NCI-H1417 treated with DMSO at 0.1 percent for 48 hours (cell line): ENCODE measurements around the gene PRRC2B.
"Not testable (repeated sequence)": the region's sequence is repeated elsewhere in the genome, so short reads cannot be mapped to it uniquely, and the experiment has no call there.

Experiments used
- DNase-seq: peaks from one replicate; lab custom pipeline; 2025; lab: John Stamatoyannopoulos, UW

PRRC2B gene

DNA sequence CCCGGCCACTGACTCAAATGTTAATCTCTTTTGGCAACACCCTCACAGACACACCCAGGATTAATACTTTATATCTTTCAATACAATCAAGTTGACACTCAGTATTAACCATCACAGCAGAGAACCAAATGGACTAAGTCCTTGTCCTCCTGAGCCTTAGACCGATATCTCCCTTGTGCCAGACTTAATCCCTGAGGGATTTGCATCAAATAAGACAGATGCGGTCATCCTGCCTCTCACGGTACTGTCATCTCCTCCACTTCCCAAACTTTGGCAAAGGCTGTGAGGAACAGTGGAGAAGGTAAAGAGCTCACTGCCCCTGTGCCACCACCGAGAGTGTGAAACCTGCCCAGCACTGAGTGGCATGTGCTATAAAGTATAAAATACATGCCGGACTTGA is 6.5 kb upstream of the PRRC2B start:
- no peak for DNase-seq

- DNase-seq = no peak
These were observed 2.9 kb upstream of the PRRC2B start for GRCh38 chr9:131391020-131391419.

DNA sequence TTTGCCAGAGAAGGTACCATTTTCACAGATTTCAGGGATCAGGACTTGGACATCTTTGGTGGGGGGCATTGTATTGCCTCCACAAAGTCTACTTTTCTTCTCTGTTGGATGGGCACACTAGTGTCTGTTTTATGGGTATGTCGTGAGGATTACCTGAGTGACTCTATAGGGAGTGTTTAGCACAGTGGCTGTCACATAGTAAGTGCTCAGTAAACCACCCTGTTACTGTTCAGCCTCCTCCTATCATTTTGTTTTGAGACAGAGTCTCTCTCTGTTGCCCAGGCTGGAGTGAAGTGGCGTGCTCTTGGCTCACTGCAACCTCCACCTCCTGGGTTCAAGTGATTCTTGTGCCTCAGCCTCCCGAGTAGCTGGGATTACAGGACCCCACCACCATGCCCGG is 2.4 kb upstream of the PRRC2B start:
- no peak for DNase-seq

DNA sequence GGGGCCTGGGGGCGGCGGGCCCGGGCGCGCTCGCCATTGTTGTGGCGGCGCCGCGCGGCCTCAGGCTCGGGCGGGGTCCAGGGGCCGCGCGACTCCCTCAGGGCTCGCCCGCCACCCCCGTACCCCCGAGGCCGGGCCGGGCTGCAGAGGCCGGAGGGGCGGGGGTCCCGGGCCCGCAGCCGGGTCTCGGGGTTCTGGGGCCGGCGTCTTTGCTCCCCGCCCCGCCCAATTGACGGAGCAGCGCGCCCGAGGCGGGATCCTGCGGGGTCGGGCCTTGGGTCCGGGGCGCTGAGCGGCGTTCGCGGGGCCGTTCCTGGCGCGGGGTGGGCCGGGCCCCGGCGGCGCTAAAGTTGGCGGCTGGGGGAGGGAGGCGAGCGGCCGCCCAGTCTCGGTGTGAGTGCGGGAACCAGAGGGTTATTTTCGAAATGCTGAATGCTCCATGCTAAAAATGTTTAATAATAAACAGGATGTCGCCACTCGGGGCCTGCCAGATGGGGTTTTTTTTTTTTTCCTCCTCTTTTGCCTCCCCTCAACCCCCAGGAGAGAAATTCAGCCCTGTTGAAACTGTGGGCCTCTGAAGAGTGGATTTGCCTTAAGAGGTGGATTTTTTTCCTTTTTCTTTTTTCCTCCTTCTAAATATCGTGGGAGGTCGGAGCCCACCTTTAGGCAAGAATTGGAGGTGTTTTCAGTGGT is 724 bp downstream of the PRRC2B start:
- DNase-seq = no peak

DNA sequence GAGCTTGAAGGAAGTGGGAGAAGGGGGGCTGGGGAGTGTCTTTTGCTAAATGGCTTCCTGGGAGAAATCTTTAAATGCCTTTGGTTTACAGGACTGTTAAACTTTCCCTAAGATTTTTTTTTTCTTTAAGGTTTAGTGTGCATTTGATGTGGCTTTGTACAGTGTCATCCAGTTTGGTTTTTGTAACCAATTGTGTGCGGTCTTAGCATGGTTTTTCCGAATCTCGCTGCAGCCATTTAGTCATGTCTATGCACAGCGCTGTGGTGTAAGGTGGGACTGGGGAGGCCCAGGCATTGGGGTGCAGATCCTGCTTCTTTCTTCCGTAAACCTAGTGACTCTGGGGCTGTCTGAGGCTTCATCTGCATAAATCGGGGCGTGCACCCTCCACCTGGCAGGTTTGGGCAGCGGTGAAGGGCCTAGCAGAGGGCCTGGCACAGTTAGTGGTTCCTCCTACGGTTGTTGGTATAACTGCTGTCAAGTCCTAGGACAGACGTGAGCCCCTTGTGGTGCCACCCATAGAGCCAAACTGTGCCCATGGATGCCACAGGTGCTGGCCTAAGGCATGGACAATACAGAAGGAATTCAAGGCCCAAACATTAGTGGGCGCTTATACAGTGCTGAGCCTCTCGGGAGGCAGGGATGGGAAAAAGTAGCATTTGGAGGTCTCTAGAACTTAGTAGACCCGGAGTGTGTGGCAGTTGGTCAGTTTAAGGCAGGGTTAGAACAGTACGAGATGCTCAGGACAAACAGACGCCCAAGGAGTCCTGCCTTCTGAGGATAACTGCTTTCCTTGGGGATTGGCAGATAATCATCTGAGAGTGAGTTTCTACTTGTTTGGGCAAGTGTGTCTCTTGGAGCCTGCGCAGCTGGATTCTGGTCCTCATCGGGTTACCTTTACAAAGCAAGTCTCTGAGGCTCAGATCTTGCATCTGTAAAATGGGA is 1.5 kb downstream of the PRRC2B start:
- DNase-seq = no peak

DNA sequence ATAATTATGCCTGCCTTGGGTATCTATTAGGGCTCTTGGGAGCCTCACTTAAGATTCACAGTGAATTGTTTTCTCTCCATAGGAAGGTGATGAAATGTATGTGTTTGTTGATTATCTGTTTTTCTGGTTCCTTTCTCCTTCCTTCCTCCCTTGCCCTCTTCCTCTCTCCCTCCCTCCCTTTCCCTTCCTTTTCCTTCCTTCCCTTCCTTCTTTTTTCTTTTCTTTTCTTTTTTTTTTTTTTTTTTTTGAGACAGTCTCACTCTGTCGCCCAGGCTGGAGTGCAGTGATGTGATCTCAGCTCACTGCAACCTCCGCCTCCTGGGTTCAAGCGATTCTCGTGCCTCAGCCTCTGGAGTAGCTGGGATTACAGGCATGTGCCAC is 2.2 kb downstream of the PRRC2B start:
- not testable (repeated sequence) for DNase-seq

GRCh38 chr9:131396626-131397025 is 2.7 kb downstream of the PRRC2B start:
- DNase-seq = no peak

DNA sequence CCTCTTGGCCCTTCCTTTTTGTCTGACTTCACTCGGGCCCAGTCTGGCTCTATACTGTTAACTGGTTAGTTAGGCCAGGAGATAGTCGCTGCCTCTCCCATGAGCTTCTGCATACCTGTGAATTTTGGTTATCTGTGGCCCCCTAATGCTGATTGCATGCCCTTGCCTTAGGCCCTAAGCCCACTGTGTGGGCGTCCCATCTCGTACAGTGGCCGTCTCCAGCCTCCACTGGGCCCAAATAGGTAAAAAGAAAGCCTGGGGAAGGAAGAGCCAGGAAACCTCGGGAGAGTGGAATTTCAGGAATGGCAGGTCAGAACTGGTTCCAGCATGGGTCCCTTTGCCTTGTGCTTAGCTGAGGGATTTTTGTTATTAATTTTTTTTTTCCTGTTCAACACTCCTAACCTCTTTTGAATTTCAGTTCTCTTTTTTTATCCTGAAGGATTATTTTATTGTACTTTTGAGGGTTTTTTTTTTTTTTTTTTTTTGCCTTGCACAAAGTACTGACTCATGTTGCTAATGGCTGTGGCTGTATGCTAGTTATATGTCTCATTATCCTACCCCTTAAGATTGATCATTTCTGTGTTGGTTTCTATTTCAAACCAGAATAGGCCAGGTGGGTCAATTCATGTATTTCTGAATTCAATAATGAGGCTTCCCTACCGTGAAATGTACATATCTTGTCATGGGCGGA is 3.4 kb downstream of the PRRC2B start:
- no peak for DNase-seq

DNA sequence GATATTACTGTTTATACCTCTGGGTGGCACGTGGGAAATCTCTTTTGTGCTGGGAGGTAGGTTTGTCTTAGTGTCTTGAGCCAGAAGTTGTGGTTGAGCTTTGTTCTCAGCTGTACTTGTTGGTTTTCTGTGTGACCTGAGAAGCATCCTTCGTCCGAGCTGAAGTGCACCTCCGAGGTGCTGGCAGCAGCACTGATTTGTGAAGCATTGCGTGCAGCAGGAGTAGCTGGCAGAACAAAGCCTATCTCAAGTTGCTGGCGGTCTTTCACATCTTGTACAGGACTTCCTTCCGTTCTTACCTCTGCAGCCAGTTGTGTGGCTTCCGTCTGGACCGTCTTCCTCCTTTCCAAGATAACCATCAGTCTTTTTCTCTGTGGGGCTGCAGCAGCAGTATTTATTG is 4.3 kb downstream of the PRRC2B start:
- no peak for DNase-seq

GRCh38 chr9:131399972-131400371 is 6.1 kb downstream of the PRRC2B start:
- DNase-seq = no peak

GRCh38 chr9:131400627-131401026 is 6.7 kb downstream of the PRRC2B start:
- DNase-seq = no peak

GRCh38 chr9:131402073-131402472 is 8.2 kb downstream of the PRRC2B start:
- DNase-seq = no peak

DNA sequence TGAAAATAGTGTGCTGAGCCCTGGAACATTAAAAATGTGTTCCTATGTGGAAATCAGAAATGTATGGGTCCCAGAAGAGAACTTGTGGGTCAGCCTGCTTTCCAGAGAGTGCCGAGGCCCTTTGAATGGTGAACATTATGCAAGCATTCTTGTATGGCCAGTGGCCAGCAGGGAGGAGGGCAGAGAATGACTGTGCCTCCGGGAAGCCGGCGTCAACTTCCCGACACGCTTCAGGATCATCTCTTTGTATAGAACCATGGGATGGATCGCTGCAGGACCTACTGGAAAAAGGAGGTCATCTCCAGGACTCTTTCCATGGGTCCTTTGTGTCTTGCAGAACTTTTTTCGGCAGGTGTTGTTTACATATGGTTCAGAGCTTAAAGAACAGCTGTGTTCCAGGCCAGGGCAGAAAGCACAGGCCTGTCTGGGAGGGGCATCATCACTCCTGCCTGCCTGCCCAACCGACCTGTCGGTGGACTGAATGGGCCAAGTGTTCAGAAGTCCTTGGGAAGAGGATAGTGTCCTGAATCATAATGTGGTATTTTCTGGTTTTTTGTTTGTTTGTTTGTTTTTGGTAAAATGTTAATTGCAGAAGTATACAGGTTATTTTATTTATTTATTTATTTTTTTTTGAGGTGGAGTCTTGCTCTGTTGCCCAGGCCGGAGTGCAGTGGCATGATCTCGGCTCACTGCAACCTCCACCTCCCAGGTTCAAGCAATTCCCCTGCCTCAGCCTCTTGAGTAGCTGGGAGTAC is 9.0 kb downstream of the PRRC2B start:
- no peak for DNase-seq

GRCh38 chr9:131403493-131403773 is 9.5 kb downstream of the PRRC2B start:
- no peak for DNase-seq

DNA sequence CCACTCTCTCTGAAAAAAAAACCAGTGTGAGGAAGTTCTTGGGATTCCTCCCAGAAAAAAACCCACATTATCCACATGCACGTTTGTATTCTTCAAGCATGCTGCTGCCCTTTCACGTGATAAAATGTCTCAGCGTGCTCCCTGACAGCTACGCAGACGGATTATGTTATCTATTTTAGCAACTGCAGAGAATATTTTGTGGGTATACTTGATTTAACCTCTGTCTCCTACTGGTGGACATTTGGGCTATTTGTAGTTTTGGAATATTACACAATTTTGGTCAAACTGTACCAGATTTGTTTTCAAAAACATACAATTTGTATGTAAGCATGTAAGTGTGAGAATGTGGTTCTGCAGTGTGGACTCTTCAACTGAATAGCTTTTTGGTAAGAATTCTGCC is 10.7 kb downstream of the PRRC2B start:
- no peak for DNase-seq

DNA sequence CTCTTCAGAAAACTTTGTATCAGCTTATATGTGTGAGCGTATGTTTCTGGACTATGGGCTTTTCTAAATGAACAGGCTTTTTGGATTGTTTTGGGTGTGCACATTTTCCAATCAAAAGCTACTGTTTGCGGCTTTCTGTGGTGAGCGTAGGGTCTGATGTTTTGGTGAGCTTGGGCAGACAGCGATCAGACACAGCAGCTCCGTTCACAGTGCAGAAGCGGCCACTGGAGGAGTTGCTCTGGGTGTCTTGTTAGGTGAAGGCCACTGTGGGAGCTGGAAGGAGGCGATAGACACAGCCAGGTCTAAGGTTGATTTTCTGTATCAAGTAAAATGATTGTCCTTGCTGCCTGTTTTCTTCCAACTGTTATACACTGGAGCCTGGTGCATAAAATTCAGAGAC is 11.1 kb downstream of the PRRC2B start:
- DNase-seq = no peak

- no peak for DNase-seq
These were observed 11.5 kb downstream of the PRRC2B start for GRCh38 chr9:131405428-131405827.

DNA sequence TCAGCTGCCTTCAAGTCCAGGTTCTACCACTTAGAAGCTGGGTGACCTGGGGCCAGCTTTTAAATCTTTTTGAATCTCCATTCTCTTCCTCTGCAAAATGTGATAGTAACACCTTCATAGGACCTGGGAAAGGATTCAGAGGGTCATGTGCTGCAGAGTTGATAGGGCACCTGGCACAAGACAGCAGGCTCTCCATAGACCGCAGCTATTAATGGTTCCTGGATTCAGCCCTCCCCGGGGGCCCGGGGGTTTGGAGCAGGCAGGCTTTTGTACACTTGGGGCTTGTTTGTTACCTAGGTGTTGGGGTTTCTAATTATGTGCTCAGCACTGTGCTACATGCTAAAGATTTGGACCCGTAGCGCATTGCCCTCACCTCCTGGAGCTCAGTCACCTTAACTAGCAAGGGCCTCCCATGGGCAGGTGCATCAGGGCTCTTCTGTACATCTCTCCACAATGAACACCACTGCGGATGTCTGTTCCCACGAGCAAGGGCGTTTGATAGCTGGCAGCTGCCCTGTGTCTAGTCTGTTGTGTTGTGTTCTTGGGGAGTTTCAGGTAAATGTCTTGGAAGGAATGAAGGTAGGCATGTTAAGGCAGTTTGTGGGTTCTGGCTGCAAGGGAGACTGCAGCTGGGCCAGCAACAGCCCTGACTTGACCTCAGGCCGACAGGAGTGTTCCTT is 12.1 kb downstream of the PRRC2B start:
- DNase-seq = no peak

DNA sequence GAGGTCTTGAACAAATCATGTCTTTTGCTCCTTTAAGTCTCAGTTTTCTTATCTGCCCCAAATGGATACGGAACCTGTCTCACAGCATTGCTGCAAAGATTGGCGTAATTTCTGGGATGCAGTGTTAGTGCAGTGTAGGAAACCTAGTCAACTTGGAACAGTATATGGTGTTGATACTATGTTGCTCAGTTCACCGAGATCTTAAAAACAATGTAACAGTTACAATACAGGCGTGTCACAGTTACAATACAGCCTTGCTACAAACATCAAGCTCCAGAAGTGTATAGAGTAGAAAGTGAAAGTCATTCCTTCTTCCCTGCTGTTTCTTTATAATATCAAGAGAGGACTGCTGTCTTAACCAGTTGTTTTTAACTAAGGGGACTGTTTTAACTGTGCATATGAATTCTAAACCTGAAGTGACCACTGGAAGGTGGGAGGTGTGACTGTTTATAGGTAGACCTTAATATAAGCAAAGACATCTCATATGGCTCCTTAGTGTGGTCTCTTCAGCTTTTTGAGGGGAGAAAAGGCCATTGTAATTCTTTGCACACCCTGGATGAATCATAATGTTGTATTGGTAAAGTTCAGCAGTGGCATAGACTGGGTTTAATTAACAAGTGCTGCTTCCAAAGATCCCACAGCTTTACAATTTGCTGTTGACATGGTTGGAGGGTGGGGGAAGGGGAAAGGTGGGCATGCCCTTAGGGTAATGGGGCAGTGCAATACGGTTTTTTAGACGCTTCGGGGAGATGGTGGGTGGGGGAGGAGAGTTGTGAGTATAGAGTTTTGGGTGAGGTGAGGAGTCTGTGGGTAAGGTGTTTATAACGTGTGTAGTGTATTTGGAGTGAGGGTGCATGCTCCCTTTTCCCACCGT is 12.9 kb downstream of the PRRC2B start:
- DNase-seq = no peak

DNA sequence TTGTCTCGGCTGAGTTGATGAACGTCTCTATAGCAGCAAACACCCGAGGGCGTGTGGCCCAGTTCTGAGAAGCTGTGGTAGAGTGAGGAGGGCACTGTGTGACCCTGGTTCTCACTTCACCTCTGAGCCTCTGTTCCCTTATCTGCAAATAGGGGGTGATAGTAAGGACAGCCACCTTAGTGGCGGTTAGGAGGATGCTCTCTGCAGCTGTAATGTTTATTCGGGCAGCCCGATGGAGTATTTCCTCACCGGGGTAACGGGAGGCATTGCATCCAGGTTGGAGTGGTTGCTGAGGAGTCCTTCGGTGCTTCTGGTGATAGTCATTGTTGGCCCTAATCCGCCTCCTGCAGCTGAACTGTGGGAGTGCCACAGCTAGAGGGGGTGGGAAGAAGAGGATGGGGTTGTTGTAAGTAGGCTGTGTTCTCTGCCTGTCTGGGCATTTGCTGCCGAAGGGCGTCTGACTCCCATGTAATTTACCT is 13.9 kb downstream of the PRRC2B start:
- DNase-seq = no peak
